Spleen (tissue), 7 donors: ENCODE data around the gene ATOH8.

Experiments used
- POLR2A ChIP-seq, 3 donors: fragments of 450-650 bp; IDR thresholded peaks; one replicate each; pipeline ENCODE4 v1.5.1; 2017; ENCODE audit warnings: antibody characterized with exemption in 3 of 3, mild to moderate bottlenecking in 1 of 3
- TF ChIP-seq, protein P1 (sequence below), 11 experiments: fragments of 200-600 bp in 7 of 11; fragments of 450-650 bp in 4 of 11; sonication (generic) in 4 of 11; IDR thresholded peaks in 8 of 11; conservative IDR thresholded peaks in 3 of 11; 1 replicate in 7 of 11; 2 replicates in 4 of 11; pipeline versions ENCODE4 v1.4.0 to v1.8.0; 2016 to 2021; ENCODE audit warnings: antibody characterized with exemption in 11 of 11, inconsistent platforms in 4 of 11, mild to moderate bottlenecking in 1 of 11
- donor health status: DM: no; HTN: no; CAD: no; lungs with moderate emphysema.
- donor health status: DM: no; HTN: no; CAD: no.
- donor health status: DM: no; HTN: no; CAD: no.

- TF ChIP-seq, protein P1, sequence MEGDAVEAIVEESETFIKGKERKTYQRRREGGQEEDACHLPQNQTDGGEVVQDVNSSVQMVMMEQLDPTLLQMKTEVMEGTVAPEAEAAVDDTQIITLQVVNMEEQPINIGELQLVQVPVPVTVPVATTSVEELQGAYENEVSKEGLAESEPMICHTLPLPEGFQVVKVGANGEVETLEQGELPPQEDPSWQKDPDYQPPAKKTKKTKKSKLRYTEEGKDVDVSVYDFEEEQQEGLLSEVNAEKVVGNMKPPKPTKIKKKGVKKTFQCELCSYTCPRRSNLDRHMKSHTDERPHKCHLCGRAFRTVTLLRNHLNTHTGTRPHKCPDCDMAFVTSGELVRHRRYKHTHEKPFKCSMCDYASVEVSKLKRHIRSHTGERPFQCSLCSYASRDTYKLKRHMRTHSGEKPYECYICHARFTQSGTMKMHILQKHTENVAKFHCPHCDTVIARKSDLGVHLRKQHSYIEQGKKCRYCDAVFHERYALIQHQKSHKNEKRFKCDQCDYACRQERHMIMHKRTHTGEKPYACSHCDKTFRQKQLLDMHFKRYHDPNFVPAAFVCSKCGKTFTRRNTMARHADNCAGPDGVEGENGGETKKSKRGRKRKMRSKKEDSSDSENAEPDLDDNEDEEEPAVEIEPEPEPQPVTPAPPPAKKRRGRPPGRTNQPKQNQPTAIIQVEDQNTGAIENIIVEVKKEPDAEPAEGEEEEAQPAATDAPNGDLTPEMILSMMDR (IDR thresholded peaks at IDR 0.05 in 8 of 11, conservative IDR thresholded peaks at IDR 0.05 in 3 of 11): no peak
- no peak for TF ChIP-seq POLR2A (IDR thresholded peaks at IDR 0.05)
Observed at GRCh38 chr2:85794491-85795121, 40.8 kb downstream of the ATOH8 start.
